Loucy (cell line): Measurements from ENCODE around the gene FLT1.
A peak's percentile ranks its signal among the peaks of the same experiment; 100 is the strongest.

Experiments
- H2AFZ ChIP-seq: fragments of 200-600 bp; sonication (generic); 2 replicates; pipeline ENCODE4 v1.6.0; 2016; ENCODE audit warnings: antibody characterized with exemption, mild to moderate bottlenecking, low read length, moderate library complexity
- H3F3A ChIP-seq: fragments of 200-600 bp; 2 replicates; pipeline ENCODE4 v1.6.0; 2016; ENCODE audit warnings: antibody characterized with exemption, low read depth, mild to moderate bottlenecking
- H3K27me3 ChIP-seq: fragments of 200-600 bp; sonication (generic); 2 replicates; pipeline ENCODE4 v1.6.1; 2014; ENCODE audit warnings: low read length, mild to moderate bottlenecking; ENCODE audit not compliant: insufficient read depth, poor library complexity, severe bottlenecking
- H3K36me3 ChIP-seq: fragments of 200-600 bp; sonication (generic); 2 replicates; pipeline ENCODE4 v1.6.1; 2016; ENCODE audit warnings: low read length; ENCODE audit not compliant: insufficient read depth
- H3K4me1 ChIP-seq: fragments of 200-600 bp; sonication (generic); 2 replicates; pipeline ENCODE4 v1.5.1; 2014; ENCODE audit warnings: low read length, mild to moderate bottlenecking; ENCODE audit not compliant: insufficient read depth, poor library complexity, severe bottlenecking
- H3K4me2 ChIP-seq: fragments of 200-600 bp; sonication (generic); 2 replicates; pipeline ENCODE4 v1.6.0; 2014; ENCODE audit warnings: antibody characterized with exemption, low read length, low read depth, mild to moderate bottlenecking; ENCODE audit not compliant: poor library complexity, severe bottlenecking
- H3K4me3 ChIP-seq: fragments of 200-600 bp; sonication (generic); 2 replicates; pipeline ENCODE4 v1.5.1; 2014; ENCODE audit warnings: low read length, mild to moderate bottlenecking, mixed read lengths; ENCODE audit not compliant: poor library complexity, severe bottlenecking
- H3K79me2 ChIP-seq: fragments of 200-600 bp; sonication (generic); 2 replicates; pipeline ENCODE4 v1.6.1; 2014; ENCODE audit warnings: low read length; ENCODE audit not compliant: insufficient read depth
- H3K9ac ChIP-seq: fragments of 200-600 bp; sonication (generic); 2 replicates; pipeline ENCODE4 v1.6.0; 2014; ENCODE audit warnings: mild to moderate bottlenecking, low read depth, low read length, moderate library complexity; ENCODE audit not compliant: poor library complexity, severe bottlenecking
- H3K9me2 ChIP-seq: fragments of 200-600 bp; sonication (generic); replicated peaks from 2 replicates; pipeline ENCODE4 v1.6.1; 2016; ENCODE audit warnings: low read depth, low read length, mixed read lengths
- H3K9me3 ChIP-seq: fragments of 200-600 bp; sonication (generic); 2 replicates; pipeline ENCODE4 v1.6.1; 2014; ENCODE audit warnings: mild to moderate bottlenecking, antibody characterized with exemption, low read length, low read depth; ENCODE audit not compliant: insufficient read depth
- H4K20me1 ChIP-seq: fragments of 200-600 bp; sonication (generic); 2 replicates; pipeline ENCODE4 v1.6.0; 2014; ENCODE audit warnings: antibody characterized with exemption, low read length, mild to moderate bottlenecking; ENCODE audit not compliant: insufficient read depth, poor library complexity, severe bottlenecking
- EZH2phosphoT487 ChIP-seq: fragments of 200-600 bp; IDR thresholded peaks from 2 replicates; pipeline ENCODE4 v1.6.1; 2018; ENCODE audit warnings: antibody characterized with exemption, mild to moderate bottlenecking, moderate library complexity, borderline replicate concordance
- TF ChIP-seq, protein P1 (sequence below): fragments of 200-600 bp; sonication (generic); conservative IDR thresholded peaks from 2 replicates; pipeline ENCODE4 v1.5.1; 2014; ENCODE audit warnings: mild to moderate bottlenecking, antibody characterized with exemption, low read length

Gene FLT1

DNA sequence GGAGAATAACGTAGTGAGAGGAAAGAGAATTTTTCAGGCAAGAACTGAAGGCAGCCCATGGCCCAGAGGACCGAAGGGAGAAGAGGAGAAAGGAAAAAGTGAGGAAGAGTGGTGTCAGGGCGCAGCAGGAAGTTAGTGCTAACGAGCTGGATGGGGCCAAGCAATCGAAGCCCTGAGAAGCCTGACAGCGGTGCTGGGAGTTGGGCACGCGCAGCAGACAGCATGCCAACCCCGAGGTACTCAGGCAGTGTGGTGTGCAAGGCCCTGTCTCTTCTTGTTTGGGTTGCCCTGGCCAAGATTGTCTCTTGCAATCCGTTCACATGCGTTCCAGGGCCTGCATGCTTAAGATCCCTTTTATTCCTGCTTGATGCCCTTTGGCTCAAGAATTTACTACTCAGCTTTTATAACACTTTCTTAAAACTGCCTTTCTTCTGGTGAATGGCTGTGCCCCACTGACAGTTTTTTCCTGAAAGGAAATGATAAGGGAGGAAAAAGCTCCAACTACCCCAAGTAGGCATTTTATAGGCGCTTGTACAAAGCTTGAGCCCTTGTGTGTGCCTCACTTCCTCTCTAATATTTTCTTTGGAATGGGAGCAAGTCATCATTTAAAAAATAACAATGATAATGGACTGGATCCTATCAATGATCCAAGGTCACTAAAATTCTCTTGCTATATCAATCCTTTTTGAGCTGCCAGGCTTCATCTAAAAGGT, 115.4 kb downstream of the FLT1 start:
- Histone ChIP-seq H4K20me1 (no peaks in the 10 kb centered on the region), H3K4me1 (peaks cover 12% of the 10 kb centered on the region), H3K4me2 (peak overlapping the region; percentile 3), H3K9ac (no peak overlapping the region), H3K36me3 (peaks cover 33% of the 10 kb centered on the region; the same call in 1 of the 2 replicates), H3F3A (no peaks in the 10 kb centered on the region), H2AFZ (no peak overlapping the region), H3K4me3 (no peak overlapping the region), H3K79me2 (no peaks in the 10 kb centered on the region), H3K9me2 (no peaks in the 10 kb centered on the region), H3K9me3 (no peaks in the 10 kb centered on the region), H3K27me3 (no peaks in the 10 kb centered on the region)
- TF ChIP-seq, protein P1, sequence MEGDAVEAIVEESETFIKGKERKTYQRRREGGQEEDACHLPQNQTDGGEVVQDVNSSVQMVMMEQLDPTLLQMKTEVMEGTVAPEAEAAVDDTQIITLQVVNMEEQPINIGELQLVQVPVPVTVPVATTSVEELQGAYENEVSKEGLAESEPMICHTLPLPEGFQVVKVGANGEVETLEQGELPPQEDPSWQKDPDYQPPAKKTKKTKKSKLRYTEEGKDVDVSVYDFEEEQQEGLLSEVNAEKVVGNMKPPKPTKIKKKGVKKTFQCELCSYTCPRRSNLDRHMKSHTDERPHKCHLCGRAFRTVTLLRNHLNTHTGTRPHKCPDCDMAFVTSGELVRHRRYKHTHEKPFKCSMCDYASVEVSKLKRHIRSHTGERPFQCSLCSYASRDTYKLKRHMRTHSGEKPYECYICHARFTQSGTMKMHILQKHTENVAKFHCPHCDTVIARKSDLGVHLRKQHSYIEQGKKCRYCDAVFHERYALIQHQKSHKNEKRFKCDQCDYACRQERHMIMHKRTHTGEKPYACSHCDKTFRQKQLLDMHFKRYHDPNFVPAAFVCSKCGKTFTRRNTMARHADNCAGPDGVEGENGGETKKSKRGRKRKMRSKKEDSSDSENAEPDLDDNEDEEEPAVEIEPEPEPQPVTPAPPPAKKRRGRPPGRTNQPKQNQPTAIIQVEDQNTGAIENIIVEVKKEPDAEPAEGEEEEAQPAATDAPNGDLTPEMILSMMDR: no peak
- TF ChIP-seq EZH2phosphoT487: no peak

DNA sequence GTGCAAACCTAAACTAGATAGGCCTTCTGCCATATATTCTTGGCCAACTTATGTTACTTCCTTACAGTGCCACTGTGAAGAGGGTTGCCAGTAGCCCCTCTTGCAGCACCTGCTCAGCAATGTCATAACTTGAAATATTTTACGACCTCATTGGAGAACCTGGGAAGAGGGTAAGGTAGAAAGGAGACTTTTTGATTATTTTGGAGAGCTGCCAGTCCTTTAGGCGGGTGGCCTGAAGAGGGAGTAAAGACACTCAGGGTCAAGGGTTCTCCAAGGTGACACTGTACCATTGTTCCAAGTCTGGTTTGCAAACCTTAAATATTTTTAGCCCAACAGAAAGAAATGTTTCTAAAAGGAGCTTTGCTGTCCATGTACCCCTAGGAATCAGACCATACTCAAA, 118.3 kb downstream of the FLT1 start:
- H3F3A ChIP-seq: no peaks in the 10 kb centered on the region
- no peak overlapping the region for H3K4me3 ChIP-seq
- H3K4me1 ChIP-seq: peaks cover 12% of the 10 kb centered on the region
- no peak overlapping the region for H3K4me2 ChIP-seq
- no peak overlapping the region for H2AFZ ChIP-seq
- no peaks in the 10 kb centered on the region for H3K9me3 ChIP-seq
- peaks cover 13% of the 10 kb centered on the region; the same call in 1 of the 2 replicates for H3K36me3 ChIP-seq
- no peaks in the 10 kb centered on the region for H3K79me2 ChIP-seq
- no peaks in the 10 kb centered on the region for H3K9me2 ChIP-seq
- H4K20me1 ChIP-seq: no peaks in the 10 kb centered on the region
- H3K27me3 ChIP-seq: no peaks in the 10 kb centered on the region
- no peak overlapping the region for H3K9ac ChIP-seq
- no peak for TF ChIP-seq EZH2phosphoT487
- TF ChIP-seq, protein P1: peak; percentile 52

DNA sequence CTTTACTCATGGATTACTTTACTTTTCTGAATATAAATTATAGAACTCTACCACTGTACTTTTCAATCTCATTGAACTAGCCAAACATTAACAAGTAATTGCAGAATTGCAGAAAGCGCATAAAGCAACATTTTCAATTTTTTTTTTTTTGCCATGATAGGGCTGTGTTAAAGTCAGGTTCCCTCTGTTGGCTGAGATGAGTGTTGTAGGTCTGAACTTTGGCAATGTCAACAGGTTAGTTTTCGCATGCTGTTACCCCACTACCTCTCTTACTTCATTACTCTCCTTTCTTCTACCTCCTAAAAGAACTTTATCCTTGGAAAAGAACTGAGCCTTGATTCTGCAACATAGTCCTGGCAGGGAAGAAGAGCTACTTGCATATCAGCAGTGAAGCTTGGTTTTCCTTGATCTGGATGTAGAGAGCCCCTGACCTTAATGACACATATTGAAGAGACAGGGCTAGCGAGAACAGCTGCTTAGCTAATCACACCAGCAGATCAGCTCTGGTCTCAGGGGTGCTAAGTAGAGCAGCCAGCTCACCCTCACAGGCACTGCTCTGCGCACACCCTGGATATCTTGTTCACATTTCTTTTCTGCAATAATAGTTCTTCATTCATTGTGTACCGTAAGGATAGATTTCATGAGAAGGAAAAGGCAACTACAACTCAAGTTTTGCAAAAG, 119.5 kb downstream of the FLT1 start:
- H3K36me3 ChIP-seq: peaks cover 11% of the 10 kb centered on the region; the same call in 1 of the 2 replicates
- no peaks in the 10 kb centered on the region for H3K79me2 ChIP-seq
- H3K27me3 ChIP-seq: no peaks in the 10 kb centered on the region
- H3K9me3 ChIP-seq: no peaks in the 10 kb centered on the region
- no peak overlapping the region for H2AFZ ChIP-seq
- no peaks in the 10 kb centered on the region for H3F3A ChIP-seq
- no peaks in the 10 kb centered on the region for H3K9me2 ChIP-seq
- no peak overlapping the region for H3K4me3 ChIP-seq
- H3K4me1 ChIP-seq: peaks cover 12% of the 10 kb centered on the region
- no peak for TF ChIP-seq EZH2phosphoT487
- TF ChIP-seq, protein P1: no peak; the same call in 1 of the 2 replicates
- H3K9ac ChIP-seq: no peak overlapping the region
- no peaks in the 10 kb centered on the region for H4K20me1 ChIP-seq
- H3K4me2 ChIP-seq: no peak overlapping the region
